HCT116 (cell line): ENCODE results near the gene GPR142.

Experiments used
- CBX3 ChIP-seq: IDR thresholded peaks from 2 replicates; pipeline ENCODE4 v1.6.1; 2012; ENCODE audit warnings: low read depth
- EGR1 ChIP-seq: IDR thresholded peaks from 2 replicates; pipeline ENCODE4 v1.6.1; 2012; ENCODE audit warnings: low read depth
- EZH2 ChIP-seq: fragments of 200-600 bp; sonication (generic); IDR thresholded peaks from 2 replicates; pipeline ENCODE4 v1.6.1; 2017; ENCODE audit warnings: antibody characterized with exemption, mixed run types
- EZH2phosphoT487 ChIP-seq: fragments of 200-600 bp; IDR thresholded peaks from 2 replicates; pipeline ENCODE4 v1.6.1; 2018; ENCODE audit warnings: antibody characterized with exemption, borderline replicate concordance
- POLR2A ChIP-seq: IDR thresholded peaks from 2 replicates; pipeline ENCODE4 v1.7.0; 2011; ENCODE audit warnings: borderline replicate concordance; ENCODE audit not compliant: insufficient read depth, insufficient read length; ENCODE audit errors: extremely low read depth
- POLR2AphosphoS5 ChIP-seq: IDR thresholded peaks from 2 replicates; pipeline ENCODE4 v1.6.1; 2011; ENCODE audit warnings: mild to moderate bottlenecking, low read depth, low read length, moderate library complexity
- SP1 ChIP-seq: IDR thresholded peaks from 2 replicates; pipeline ENCODE4 v1.6.1; 2012; ENCODE audit warnings: low read depth
- TCF7L2 ChIP-seq: IDR thresholded peaks from 2 replicates; pipeline ENCODE4 v1.7.0; 2011; ENCODE audit warnings: borderline replicate concordance, inconsistent platforms; ENCODE audit not compliant: insufficient read depth, insufficient read length; ENCODE audit errors: extremely low read depth
- YY1 ChIP-seq: IDR thresholded peaks from 2 replicates; pipeline ENCODE4 v1.6.1; 2011; ENCODE audit warnings: low read length, low read depth, moderate library complexity, mild to moderate bottlenecking; ENCODE audit not compliant: insufficient replicate concordance; ENCODE audit errors: extremely low read depth
- ZNF274 ChIP-seq: fragments of 200-500 bp; sonication (Bioruptor generic); IDR thresholded peaks from 2 replicates; pipeline ENCODE4 v1.6.1; 2014; ENCODE audit warnings: mild to moderate bottlenecking, low read depth, low read length, inconsistent platforms
- TF ChIP-seq, protein P1 (sequence below): IDR thresholded peaks from 2 replicates; pipeline ENCODE4 v1.6.1; 2011; ENCODE audit warnings: mild to moderate bottlenecking, low read length, moderate library complexity; ENCODE audit not compliant: insufficient replicate concordance; ENCODE audit errors: extremely low read depth
- TF ChIP-seq, protein P2 (sequence below), 3 experiments: fragments of 200-600 bp in 1 of 3; sonication (generic) in 1 of 3; IDR thresholded peaks in 2 of 3; conservative IDR thresholded peaks in 1 of 3; 2 replicates each; pipeline ENCODE4 v1.5.1; 2012 to 2017; ENCODE audit warnings: low read depth in 2 of 3, low read length in 2 of 3, antibody characterized with exemption in 1 of 3, borderline replicate concordance in 1 of 3, control low read depth in 1 of 3, mild to moderate bottlenecking in 1 of 3, mixed read lengths in 1 of 3, mixed run types in 1 of 3, moderate library complexity in 1 of 3; ENCODE audit not compliant: insufficient read depth in 1 of 3
- TF ChIP-seq, protein P3 (sequence below): IDR thresholded peaks from 2 replicates; pipeline ENCODE4 v1.6.1; 2012
- TF ChIP-seq, protein P4 (sequence below): IDR thresholded peaks from 2 replicates; pipeline ENCODE4 v1.6.1; 2012; ENCODE audit warnings: low read depth

DNA sequence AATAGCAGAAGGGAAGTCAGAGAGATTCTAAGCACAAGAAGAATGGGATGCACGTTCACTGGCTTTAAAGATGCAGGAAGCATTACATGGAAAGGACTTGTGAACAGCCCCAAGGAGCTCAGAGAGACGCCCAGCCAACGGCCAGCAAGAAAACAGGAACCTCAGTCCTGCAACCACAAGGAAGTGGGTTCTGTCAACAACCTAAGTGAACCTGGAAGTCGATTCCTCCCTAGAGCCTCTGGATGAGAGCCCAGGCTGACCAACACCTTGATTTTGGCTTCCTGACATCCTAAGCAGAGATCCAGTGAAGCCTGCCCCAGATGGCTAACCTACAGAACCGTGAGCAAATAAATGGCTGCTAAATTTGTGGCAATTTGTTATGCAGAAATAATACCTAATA is 24.5 kb downstream of the GPR142 start:
- no peak for TF ChIP-seq POLR2A
- TF ChIP-seq, protein P1, sequence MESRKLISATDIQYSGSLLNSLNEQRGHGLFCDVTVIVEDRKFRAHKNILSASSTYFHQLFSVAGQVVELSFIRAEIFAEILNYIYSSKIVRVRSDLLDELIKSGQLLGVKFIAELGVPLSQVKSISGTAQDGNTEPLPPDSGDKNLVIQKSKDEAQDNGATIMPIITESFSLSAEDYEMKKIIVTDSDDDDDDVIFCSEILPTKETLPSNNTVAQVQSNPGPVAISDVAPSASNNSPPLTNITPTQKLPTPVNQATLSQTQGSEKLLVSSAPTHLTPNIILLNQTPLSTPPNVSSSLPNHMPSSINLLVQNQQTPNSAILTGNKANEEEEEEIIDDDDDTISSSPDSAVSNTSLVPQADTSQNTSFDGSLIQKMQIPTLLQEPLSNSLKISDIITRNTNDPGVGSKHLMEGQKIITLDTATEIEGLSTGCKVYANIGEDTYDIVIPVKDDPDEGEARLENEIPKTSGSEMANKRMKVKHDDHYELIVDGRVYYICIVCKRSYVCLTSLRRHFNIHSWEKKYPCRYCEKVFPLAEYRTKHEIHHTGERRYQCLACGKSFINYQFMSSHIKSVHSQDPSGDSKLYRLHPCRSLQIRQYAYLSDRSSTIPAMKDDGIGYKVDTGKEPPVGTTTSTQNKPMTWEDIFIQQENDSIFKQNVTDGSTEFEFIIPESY: no peak
- TF ChIP-seq EZH2phosphoT487: no peak
- TF ChIP-seq POLR2AphosphoS5: no peak
- TF ChIP-seq, protein P2, sequence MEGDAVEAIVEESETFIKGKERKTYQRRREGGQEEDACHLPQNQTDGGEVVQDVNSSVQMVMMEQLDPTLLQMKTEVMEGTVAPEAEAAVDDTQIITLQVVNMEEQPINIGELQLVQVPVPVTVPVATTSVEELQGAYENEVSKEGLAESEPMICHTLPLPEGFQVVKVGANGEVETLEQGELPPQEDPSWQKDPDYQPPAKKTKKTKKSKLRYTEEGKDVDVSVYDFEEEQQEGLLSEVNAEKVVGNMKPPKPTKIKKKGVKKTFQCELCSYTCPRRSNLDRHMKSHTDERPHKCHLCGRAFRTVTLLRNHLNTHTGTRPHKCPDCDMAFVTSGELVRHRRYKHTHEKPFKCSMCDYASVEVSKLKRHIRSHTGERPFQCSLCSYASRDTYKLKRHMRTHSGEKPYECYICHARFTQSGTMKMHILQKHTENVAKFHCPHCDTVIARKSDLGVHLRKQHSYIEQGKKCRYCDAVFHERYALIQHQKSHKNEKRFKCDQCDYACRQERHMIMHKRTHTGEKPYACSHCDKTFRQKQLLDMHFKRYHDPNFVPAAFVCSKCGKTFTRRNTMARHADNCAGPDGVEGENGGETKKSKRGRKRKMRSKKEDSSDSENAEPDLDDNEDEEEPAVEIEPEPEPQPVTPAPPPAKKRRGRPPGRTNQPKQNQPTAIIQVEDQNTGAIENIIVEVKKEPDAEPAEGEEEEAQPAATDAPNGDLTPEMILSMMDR (IDR thresholded peaks at IDR 0.05 in 2 of 3, conservative IDR thresholded peaks at IDR 0.05 in 1 of 3; ENCODE audit: borderline replicate concordance in 1 of 3, insufficient read depth in 1 of 3, low read depth in 2 of 3, low read length in 2 of 3): no peak
- TF ChIP-seq ZNF274: no peak
- no peak for TF ChIP-seq TCF7L2
- TF ChIP-seq SP1: no peak
- no peak for TF ChIP-seq YY1
- no peak for TF ChIP-seq EGR1
- TF ChIP-seq, protein P3, sequence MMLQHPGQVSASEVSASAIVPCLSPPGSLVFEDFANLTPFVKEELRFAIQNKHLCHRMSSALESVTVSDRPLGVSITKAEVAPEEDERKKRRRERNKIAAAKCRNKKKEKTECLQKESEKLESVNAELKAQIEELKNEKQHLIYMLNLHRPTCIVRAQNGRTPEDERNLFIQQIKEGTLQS: no peak
- TF ChIP-seq EZH2: no peak
- TF ChIP-seq, protein P4, sequence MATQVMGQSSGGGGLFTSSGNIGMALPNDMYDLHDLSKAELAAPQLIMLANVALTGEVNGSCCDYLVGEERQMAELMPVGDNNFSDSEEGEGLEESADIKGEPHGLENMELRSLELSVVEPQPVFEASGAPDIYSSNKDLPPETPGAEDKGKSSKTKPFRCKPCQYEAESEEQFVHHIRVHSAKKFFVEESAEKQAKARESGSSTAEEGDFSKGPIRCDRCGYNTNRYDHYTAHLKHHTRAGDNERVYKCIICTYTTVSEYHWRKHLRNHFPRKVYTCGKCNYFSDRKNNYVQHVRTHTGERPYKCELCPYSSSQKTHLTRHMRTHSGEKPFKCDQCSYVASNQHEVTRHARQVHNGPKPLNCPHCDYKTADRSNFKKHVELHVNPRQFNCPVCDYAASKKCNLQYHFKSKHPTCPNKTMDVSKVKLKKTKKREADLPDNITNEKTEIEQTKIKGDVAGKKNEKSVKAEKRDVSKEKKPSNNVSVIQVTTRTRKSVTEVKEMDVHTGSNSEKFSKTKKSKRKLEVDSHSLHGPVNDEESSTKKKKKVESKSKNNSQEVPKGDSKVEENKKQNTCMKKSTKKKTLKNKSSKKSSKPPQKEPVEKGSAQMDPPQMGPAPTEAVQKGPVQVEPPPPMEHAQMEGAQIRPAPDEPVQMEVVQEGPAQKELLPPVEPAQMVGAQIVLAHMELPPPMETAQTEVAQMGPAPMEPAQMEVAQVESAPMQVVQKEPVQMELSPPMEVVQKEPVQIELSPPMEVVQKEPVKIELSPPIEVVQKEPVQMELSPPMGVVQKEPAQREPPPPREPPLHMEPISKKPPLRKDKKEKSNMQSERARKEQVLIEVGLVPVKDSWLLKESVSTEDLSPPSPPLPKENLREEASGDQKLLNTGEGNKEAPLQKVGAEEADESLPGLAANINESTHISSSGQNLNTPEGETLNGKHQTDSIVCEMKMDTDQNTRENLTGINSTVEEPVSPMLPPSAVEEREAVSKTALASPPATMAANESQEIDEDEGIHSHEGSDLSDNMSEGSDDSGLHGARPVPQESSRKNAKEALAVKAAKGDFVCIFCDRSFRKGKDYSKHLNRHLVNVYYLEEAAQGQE: no peak
- no peak for TF ChIP-seq CBX3
